PC-9 (cell line): ENCODE results near the gene GRM7.

Experiments
- CTCF ChIP-seq: fragments of 200-600 bp; sonication (generic); conservative IDR thresholded peaks from 2 replicates; pipeline ENCODE4 v1.6.1; 2017; ENCODE audit warnings: mixed run types, antibody characterized with exemption, mild to moderate bottlenecking, moderate library complexity
- EZH2 ChIP-seq: fragments of 200-600 bp; sonication (generic); IDR thresholded peaks from 2 replicates; pipeline ENCODE4 v1.8.0; 2017; ENCODE audit warnings: antibody characterized with exemption, low read depth

GRCh38 chr3:7710284-7710683, 849.4 kb downstream of the GRM7 start:
- TF ChIP-seq EZH2, result no peak
- TF ChIP-seq CTCF, result no peak
